Upper lobe of right lung (tissue), 1 donor: ENCODE data around the gene GSG1. TPM values are rescaled to one million over a fixed set of nuclear protein-coding genes. Genes with fewer than 3 reads are reported as not detected.

Source experiments
- ATAC-seq: fragments of 200-7000 bp; cut with Tn5 transposase; one replicate; pipeline ENCODE4 v1.9.1; 2020; ENCODE audit warnings: mild to moderate bottlenecking, moderate library complexity
- DNase-seq: peaks from one replicate; pipeline ENCODE4 v3.0.0-alpha.2; 2020
- H3K27ac ChIP-seq: fragments of 200-600 bp; one replicate; pipeline ENCODE4 v1.8.0; 2022
- H3K27me3 ChIP-seq: fragments of 200-600 bp; one replicate; pipeline ENCODE4 v1.8.0; 2022; ENCODE audit warnings: mild to moderate bottlenecking
- H3K36me3 ChIP-seq: fragments of 200-600 bp; one replicate; pipeline ENCODE4 v1.8.0; 2022
- H3K4me1 ChIP-seq: fragments of 200-600 bp; one replicate; pipeline ENCODE4 v1.8.0; 2022
- H3K4me3 ChIP-seq: fragments of 200-600 bp; one replicate; pipeline ENCODE4 v1.8.0; 2022; ENCODE audit warnings: mild to moderate bottlenecking
- H3K9me3 ChIP-seq: fragments of 200-600 bp; one replicate; pipeline ENCODE4 v1.8.0; 2022
- intact Hi-C: fragments of 100-400 bp; cut with DNase I; formaldehyde crosslinking; loops from one replicate; pipeline ENCODE4 v1.11.0; 2022
- long read RNA-seq: library from polyadenylated mRNA; unstranded; transcript quantifications from one replicate; pipeline ENCODE4 v2.0.0, GENCODE V29; 2021
- total RNA-seq: library from RNA; stranded (reverse); fragmentation: NEBNext Ultra II Directional; extraction: Animal tissue kit (Norgen Biotek cat#: 25700); gene quantifications from one replicate; pipeline ENCODE4 v1.2.1, GENCODE V29; 2021
- TF ChIP-seq, protein P1 (sequence below): fragments of 200-600 bp; IDR thresholded peaks from one replicate; pipeline ENCODE4 v1.8.0; 2022; ENCODE audit warnings: antibody characterized with exemption
- donor health status: DM: no; HTN: yes; CAD: no; lungs with severe emphysema.

Gene GSG1
- not detected for total RNA-seq
- long read RNA-seq: 0 reads

DNA sequence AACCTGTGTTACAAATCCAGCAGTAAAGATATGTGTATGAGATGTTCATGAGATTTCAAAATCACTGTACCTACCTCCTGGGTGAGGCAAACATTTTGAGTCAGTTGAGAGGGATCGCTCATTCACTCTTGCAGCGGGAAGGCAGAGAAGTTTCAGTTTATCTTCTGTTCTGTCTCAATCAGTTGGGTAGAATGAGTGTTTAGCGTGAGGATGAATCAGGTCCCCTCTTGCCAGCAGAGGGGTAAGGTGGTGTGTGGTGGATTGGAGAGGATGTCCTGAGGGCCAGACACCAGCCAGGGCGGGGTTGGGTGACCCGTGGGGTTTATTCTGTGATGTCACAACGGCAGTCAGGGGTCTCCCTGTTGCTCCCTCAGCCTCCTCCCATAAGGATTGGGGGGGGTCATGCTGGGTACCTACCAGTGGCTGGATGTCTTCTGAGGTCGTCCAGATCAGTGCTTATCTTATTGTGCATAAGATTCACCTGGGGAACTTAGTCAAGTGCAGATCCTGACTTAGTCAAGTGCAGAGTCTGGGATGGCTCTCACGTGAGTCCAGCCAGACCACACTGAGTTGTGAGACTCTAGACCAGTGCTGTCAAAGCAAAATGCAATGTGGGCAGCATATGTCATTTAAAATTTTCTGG lies at the start of gene GSG1:
Gene GSG1, minus strand, starts transcription at position 277 of the 643 bp plus-strand sequence. Its CDS starts 155 bp downstream, at position 122.
- DNase-seq (no peak), ATAC-seq (no peak)
- intact Hi-C loops: no loop called here
- no peaks in the 10 kb centered on the region for H3K36me3 ChIP-seq
- H3K4me3 ChIP-seq: no peak within 1 kb of the TSS
- TF ChIP-seq, protein P1, sequence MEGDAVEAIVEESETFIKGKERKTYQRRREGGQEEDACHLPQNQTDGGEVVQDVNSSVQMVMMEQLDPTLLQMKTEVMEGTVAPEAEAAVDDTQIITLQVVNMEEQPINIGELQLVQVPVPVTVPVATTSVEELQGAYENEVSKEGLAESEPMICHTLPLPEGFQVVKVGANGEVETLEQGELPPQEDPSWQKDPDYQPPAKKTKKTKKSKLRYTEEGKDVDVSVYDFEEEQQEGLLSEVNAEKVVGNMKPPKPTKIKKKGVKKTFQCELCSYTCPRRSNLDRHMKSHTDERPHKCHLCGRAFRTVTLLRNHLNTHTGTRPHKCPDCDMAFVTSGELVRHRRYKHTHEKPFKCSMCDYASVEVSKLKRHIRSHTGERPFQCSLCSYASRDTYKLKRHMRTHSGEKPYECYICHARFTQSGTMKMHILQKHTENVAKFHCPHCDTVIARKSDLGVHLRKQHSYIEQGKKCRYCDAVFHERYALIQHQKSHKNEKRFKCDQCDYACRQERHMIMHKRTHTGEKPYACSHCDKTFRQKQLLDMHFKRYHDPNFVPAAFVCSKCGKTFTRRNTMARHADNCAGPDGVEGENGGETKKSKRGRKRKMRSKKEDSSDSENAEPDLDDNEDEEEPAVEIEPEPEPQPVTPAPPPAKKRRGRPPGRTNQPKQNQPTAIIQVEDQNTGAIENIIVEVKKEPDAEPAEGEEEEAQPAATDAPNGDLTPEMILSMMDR: no peak
- H3K9me3 ChIP-seq: no peaks in the 10 kb centered on the region
- no peaks in the 10 kb centered on the region for H3K27me3 ChIP-seq
- peak within 1 kb of the TSS; percentile 99 for H3K27ac ChIP-seq
- H3K4me1 ChIP-seq: peaks cover 44% of the 10 kb centered on the region

DNA sequence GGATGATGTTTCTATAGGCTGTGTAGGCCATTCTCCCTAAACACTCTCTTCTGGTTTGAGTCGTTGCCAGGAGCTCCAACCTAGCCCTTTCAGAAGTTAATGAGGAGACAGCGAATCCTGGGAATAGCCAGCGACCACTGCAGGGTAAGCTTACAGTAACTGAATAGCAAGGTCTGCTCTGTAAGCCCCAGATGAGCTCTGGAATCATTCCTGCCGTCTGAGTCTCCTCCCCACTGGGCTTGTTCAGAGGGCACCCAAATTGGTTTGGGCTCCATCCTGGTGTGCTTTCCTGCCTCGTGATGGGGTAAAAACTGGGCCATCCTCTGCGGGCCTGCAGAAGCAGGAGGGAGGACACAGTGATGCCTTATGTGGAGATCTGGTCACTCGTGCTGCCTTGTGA lies 49.7 kb upstream of the GSG1 start:
- H3K27ac ChIP-seq: no peak overlapping the region

DNA sequence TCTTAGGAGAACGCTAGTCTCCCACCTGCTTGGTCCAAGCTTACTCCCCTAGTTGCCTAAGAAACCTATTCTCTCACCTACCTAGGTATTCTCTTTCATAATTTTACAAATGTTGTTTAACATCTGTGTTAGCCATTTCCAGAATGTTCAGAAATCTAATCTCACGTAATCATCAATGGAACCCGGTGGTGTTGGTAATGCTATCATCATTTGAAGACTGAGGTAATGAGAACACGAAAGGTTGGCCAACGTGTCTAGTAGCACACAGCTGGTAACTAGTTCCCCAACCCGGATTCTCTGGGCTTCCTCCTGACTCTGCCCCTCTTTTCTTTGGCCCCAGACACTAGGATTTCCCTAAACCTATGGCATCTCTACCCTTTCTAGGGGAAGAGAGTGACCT lies 49.3 kb upstream of the GSG1 start:
- H3K27me3 ChIP-seq: no peaks in the 10 kb centered on the region
- DNase-seq: no peak
- no peaks in the 10 kb centered on the region for H3K9me3 ChIP-seq
- intact Hi-C loops: no loop called here
- no peaks in the 10 kb centered on the region for H3K36me3 ChIP-seq
- H3K4me3 ChIP-seq: no peak overlapping the region
- H3K4me1 ChIP-seq: peaks cover 14% of the 10 kb centered on the region
- ATAC-seq: no peak
- H3K27ac ChIP-seq: no peak overlapping the region
- TF ChIP-seq, protein P1: no peak

More for the DNA sequence above, 49.7 kb upstream of the GSG1 start:
- H3K4me1 ChIP-seq: peaks cover 14% of the 10 kb centered on the region
- TF ChIP-seq, protein P1: no peak
- ATAC-seq (no peak), DNase-seq (no peak)
- intact Hi-C loops: no loop called here
- H3K9me3 ChIP-seq: no peaks in the 10 kb centered on the region
- H3K36me3 ChIP-seq: no peaks in the 10 kb centered on the region
- no peaks in the 10 kb centered on the region for H3K27me3 ChIP-seq
- H3K4me3 ChIP-seq: no peak overlapping the region

DNA sequence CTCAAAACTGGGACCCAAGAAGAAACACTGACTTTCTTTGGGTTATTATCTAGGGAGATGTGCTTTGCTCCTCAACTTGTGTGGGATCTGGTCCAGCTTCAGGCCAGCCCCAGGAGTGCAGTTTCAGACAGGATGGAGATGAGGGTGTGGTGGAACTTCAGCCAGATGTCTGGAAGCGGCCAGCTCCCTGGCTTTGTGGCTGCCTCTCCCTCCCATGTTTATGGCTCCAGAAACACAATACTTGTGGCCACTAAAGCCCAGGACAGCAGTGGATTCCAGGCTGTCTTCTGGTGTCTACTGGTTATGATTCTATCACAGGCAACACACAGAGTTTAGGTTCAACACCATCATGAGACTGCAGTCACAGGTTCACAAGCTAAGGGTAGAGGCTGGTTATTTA lies 48.8 kb upstream of the GSG1 start:
- DNase-seq: no peak
- intact Hi-C loops: no loop called here
- Histone ChIP-seq H3K36me3 (no peaks in the 10 kb centered on the region), H3K9me3 (no peaks in the 10 kb centered on the region), H3K4me3 (no peak overlapping the region), H3K4me1 (peaks cover 17% of the 10 kb centered on the region), H3K27me3 (no peaks in the 10 kb centered on the region), H3K27ac (no peak overlapping the region)
- ATAC-seq: no peak
- TF ChIP-seq, protein P1: no peak

DNA sequence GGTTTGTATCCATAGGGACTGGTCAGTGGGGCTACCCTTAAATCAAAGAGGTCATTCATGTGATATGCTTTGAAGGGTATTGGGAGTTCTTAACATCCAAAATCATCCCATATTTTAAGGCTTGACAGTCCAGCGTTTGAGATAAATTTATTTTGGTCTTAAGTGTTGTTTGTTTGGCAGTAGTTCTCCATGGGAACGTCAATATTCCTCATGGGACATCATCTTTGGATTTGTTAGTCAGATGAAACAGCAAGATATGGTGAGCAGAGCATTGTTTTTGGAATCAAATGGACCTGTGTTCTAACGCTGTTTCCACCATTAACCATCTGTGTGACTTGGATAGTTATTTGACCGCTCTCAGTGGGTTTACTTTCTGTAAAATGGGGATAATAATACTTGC lies 45.9 kb upstream of the GSG1 start:
- Histone ChIP-seq H3K27me3 (no peaks in the 10 kb centered on the region), H3K36me3 (no peaks in the 10 kb centered on the region), H3K4me1 (peaks cover 37% of the 10 kb centered on the region), H3K4me3 (no peak overlapping the region), H3K9me3 (no peaks in the 10 kb centered on the region), H3K27ac (peak overlapping the region; percentile 34)
- intact Hi-C loops: no loop called here
- ATAC-seq (no peak), DNase-seq (no peak)
- TF ChIP-seq, protein P1: no peak

DNA sequence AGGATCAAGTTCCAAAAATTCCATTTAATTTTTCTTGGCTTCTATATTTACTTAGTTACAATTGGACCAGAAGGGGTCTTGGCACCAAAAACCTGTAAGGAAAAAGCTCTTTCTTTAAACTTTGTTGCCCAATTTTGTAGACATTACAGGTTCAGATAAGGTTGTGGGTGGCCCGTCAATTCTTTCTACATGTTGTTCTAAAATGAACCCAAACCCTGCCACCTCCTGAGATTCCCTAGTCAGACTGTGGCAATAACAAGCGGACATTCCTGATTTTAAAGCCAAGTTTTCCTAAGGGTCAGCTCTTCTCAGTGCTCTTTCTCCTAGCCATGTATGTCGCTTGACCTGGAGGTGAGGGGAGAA lies 45.0 kb upstream of the GSG1 start:
- no peaks in the 10 kb centered on the region for H3K36me3 ChIP-seq
- TF ChIP-seq, protein P1: no peak
- ATAC-seq (no peak), DNase-seq (no peak)
- H3K27ac ChIP-seq: peak overlapping the region; percentile 42
- no peak overlapping the region for H3K4me3 ChIP-seq
- no peaks in the 10 kb centered on the region for H3K27me3 ChIP-seq
- H3K9me3 ChIP-seq: no peaks in the 10 kb centered on the region
- H3K4me1 ChIP-seq: peaks cover 39% of the 10 kb centered on the region
- intact Hi-C loops: no loop called here
